ENCODE data around the gene FARP1. TPM values are rescaled to one million over a fixed set of nuclear protein-coding genes. Genes with fewer than 3 reads are reported as not detected.

FARP1 gene
- total and polyA plus RNA-seq, 2 of the 8 experiments (the other 6 are each of a cell fraction or from before 2014, with no cell fraction given), result 24.7 to 104 TPM

GRCh38 chr13:98438246-98439125 lies 295.6 kb downstream of the FARP1 start:
- Histone ChIP-seq H3K4me2 (ENCODE audit: insufficient read depth in 1 of 2, low read depth in 2 of 2, low read length in 2 of 2) (no peak overlapping the region), H3K23me2 (ENCODE audit: low read depth, low read length) (no peaks in the 10 kb centered on the region), H2BK12ac (ENCODE audit: low read depth, low read length) (no peak overlapping the region), H4K91ac (replicated peaks; ENCODE audit: insufficient read length, low read length) (no peak overlapping the region), H2BK15ac (ENCODE audit: low read length) (no peak overlapping the region), H3K79me1 (ENCODE audit: low read depth, low read length) (no peaks in the 10 kb centered on the region), H2AFZ (ENCODE audit: low read length) (no peak overlapping the region), H3K27me3 (replicated peaks in 1 of 4; ENCODE audit: control insufficient read depth in 3 of 4, extremely low read depth in 1 of 4, insufficient read depth in 3 of 4, low read length in 3 of 4) (no peaks in the 10 kb centered on the region), H2BK20ac (ENCODE audit: low read length) (no peak overlapping the region), H2BK120ac (replicated peaks; ENCODE audit: low read depth, low read length) (no peak overlapping the region), H3K79me2 (ENCODE audit: control insufficient read depth in 1 of 2, insufficient read depth in 2 of 2, low read length in 2 of 2) (no peaks in the 10 kb centered on the region), H4K8ac (ENCODE audit: extremely low read depth, insufficient read depth, low read length) (no peak overlapping the region), H3K14ac (ENCODE audit: insufficient read length) (no peak overlapping the region), H2AK5ac (ENCODE audit: low read depth, low read length) (no peak overlapping the region), H3K56ac (replicated peaks; ENCODE audit: insufficient read length, low read depth, low read length) (no peak overlapping the region), H3K9me3 (ENCODE audit: insufficient read depth in 2 of 2, low read depth in 1 of 2, low read length in 1 of 2) (no peaks in the 10 kb centered on the region), H3K23ac (ENCODE audit: insufficient read length) (no peak overlapping the region), H3K4me1 (replicated peaks in 1 of 4; ENCODE audit: control insufficient read depth in 3 of 4, insufficient read depth in 4 of 4, low read length in 3 of 4) (no peaks in the 10 kb centered on the region), H3K36me3 (ENCODE audit: control insufficient read depth in 2 of 4, insufficient read depth in 4 of 4, low read length in 3 of 4) (peaks cover 0 to 6% (median 2%) of the 10 kb centered on the region in 4 experiments; a peak in 4 of 8 replicates), H2BK5ac (ENCODE audit: low read depth, low read length) (no peak overlapping the region), H4K20me1 (replicated peaks in 1 of 2; ENCODE audit: control insufficient read depth in 1 of 2, insufficient read depth in 2 of 2, low read length in 2 of 2) (peaks cover 2 to 3% of the 10 kb centered on the region in 2 experiments), H3K4me3 (ENCODE audit: extremely low read depth in 1 of 4, insufficient read depth in 2 of 4, low read depth in 3 of 4, low read length in 4 of 4) (no peak overlapping the region), H3K18ac (ENCODE audit: extremely low read depth, low read length) (no peak overlapping the region), H3K27ac (ENCODE audit: low read depth, low read length) (no peak overlapping the region), H3K4ac (replicated peaks; ENCODE audit: insufficient read length, low read depth, low read length) (no peak overlapping the region), H3K9ac (replicated peaks in 1 of 4; ENCODE audit: extremely low read depth in 1 of 4, low read depth in 3 of 4, low read length in 3 of 4) (no peak overlapping the region), H4K5ac (ENCODE audit: insufficient read length, low read depth, low read length) (no peak overlapping the region)
- WGBS, 2 experiments (ENCODE audit: extremely low coverage in 1 of 2, insufficient coverage in 1 of 2, insufficient read length in 1 of 2, insufficient replicate concordance in 2 of 2, low coverage in 1 of 2, low lambda C conversion rate in 2 of 2, missing lambda C conversion rate in 1 of 2), result 93% methylated on average over 25 of the region's 27 CpGs; no CpG with 5 or more reads in 1 of the 2 experiments
- ChIA-PET POLR2A (ENCODE audit: partially characterized antibody) (no interaction called here), CTCF (ENCODE audit: partially characterized antibody) (interaction anchor here (0.7 to 6.4 kb wide), 7 partner anchors 8 to 405 kb away, joined by 3 to 53 read pairs (median 4); no protein-coding TSS in a partner anchor)
- FAIRE-seq (no peak), DNase-seq (ENCODE audit: low read depth in 1 of 2, low spot score in 2 of 2) (no peak)
- TF ChIP-seq SRF (IDR thresholded peaks at IDR 0.05; ENCODE audit: low read depth, low read length), result no peak
- no peak for TF ChIP-seq CEBPB (IDR thresholded peaks at IDR 0.05; ENCODE audit: low read depth, low read length)
- no peak for TF ChIP-seq PHF8 (conservative IDR thresholded peaks at IDR 0.05; ENCODE audit: low read depth, low read length)
- TF ChIP-seq CBX5 (IDR thresholded peaks at IDR 0.05; ENCODE audit: low read depth, low read length), result no peak
- no peak for TF ChIP-seq EP300 (IDR thresholded peaks at IDR 0.05; ENCODE audit: borderline replicate concordance in 1 of 2, low read depth in 2 of 2, low read length in 2 of 2)
- TF ChIP-seq KDM1A (IDR thresholded peaks at IDR 0.05; ENCODE audit: borderline replicate concordance, low read length), result no peak

Measured in H1 (cell line).